DMS53 treated with DMSO at 0.1 percent for 48 hours (cell line): ENCODE measurements around the gene FKBP7.
"Not testable (repeated sequence)": the region's sequence is repeated elsewhere in the genome, so short reads cannot be mapped to it uniquely, and the experiment has no call there.

Experiments used
- DNase-seq: peaks from one replicate; lab custom pipeline; 2025; ENCODE audit not compliant: unreplicated experiment; lab: John Stamatoyannopoulos, UW

FKBP7 gene, protein sequence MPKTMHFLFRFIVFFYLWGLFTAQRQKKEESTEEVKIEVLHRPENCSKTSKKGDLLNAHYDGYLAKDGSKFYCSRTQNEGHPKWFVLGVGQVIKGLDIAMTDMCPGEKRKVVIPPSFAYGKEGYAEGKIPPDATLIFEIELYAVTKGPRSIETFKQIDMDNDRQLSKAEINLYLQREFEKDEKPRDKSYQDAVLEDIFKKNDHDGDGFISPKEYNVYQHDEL

GRCh38 chr2:178478439-178479274 is at the start of gene FKBP7:
Gene FKBP7 (minus strand): TSS chr2:178478600. CDS start chr2:178478499, 101 bp downstream.
- DNase-seq, result peak; percentile 91

- DNase-seq, result no peak
Measured at GRCh38 chr2:178527592-178527991, 49.2 kb upstream of the FKBP7 start.

DNA sequence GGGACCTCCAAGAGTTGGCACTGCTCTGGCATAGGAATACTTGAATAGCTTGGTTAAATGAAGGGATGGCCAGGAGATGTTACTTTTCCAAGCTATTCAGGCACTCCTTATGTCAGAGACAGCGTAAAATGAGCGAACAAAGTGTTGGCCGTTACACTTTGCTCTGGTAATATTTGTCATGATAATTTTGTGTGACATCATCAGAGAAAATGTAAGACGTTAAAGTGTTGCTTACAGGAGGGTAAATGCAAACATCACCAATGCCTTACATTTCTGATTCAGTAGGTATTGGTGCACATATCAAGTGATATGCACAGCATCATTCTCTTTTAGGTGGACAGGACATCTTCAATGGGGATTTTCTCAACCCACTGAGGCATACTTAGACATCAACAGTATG is 47.9 kb upstream of the FKBP7 start:
- DNase-seq, result no peak

- DNase-seq, result not testable (repeated sequence)
Measured at GRCh38 chr2:178525460-178525859, 47.1 kb upstream of the FKBP7 start.

DNA sequence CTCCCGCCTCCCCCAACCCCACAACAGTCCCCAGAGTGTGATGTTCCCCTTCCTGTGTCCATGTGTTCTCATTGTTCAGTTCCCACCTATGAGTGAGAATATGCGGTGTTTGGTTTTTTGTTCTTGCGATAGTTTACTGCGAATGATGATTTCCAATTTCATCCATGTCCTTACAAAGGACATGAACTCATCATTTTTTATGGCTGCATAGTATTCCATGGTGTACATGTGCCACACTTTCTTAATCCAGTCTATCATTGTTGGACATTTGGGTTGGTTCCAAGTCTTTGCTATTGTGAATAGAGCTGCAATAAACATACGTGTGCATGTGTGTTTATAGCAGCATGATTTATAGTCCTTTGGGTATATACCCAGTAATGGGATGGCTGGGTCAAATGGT is 46.6 kb upstream of the FKBP7 start:
- not testable (repeated sequence) for DNase-seq

DNA sequence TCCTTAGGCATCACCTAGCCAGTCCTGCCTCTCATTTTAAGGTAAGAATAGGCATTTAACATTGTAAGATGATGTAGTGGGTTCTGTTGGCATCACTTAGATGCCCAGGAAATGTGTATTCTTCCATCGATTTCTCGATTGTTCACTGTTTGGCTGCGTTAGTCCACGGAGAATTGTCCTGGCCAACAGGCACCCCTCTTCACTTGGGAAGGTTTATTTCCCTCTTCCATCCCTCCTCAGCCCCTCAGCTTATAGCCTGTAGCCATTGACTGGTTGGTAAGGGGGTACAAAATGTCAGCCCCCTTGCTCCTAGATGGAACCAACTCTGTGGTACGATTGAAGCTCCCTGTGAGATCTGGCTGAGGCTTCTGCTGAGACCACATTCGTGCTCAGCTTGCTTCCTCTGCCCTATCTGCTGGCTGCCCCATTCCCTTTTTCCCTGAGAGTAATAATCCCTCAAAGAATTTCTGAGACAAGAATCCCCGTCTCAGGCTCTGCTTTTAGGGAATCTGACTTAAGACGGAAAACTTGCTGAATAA is 45.3 kb upstream of the FKBP7 start:
- DNase-seq, result no peak

- DNase-seq, result peak; percentile 92
Measured at GRCh38 chr2:178522950-178523595, 44.7 kb upstream of the FKBP7 start.

GRCh38 chr2:178521304-178522150 is 43.1 kb upstream of the FKBP7 start:
- no peak for DNase-seq

- DNase-seq, result no peak
Measured at GRCh38 chr2:178517496-178517895, 39.1 kb upstream of the FKBP7 start.

GRCh38 chr2:178514664-178515063 is 36.3 kb upstream of the FKBP7 start:
- no peak for DNase-seq

- no peak for DNase-seq
Measured at GRCh38 chr2:178513876-178514275, 35.5 kb upstream of the FKBP7 start.

DNA sequence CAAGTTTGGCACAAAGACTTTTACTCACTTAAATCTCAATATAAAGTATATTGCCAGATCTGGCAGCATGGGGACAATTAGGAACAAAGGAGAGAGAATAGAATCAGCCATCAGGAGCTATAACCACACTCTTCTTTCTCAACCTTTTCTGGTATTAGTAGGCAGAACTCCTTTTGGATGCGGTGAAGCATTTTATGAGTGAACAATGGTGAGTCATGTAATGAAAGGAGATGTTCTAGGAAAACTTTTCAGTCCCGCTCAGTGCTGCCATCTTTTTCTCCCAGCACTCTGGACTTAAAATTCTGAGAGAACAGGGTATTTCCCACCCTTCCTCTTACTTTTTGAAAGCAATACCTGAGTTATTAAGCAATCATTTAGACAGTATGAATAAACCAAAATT is 34.1 kb upstream of the FKBP7 start:
- no peak for DNase-seq

DNA sequence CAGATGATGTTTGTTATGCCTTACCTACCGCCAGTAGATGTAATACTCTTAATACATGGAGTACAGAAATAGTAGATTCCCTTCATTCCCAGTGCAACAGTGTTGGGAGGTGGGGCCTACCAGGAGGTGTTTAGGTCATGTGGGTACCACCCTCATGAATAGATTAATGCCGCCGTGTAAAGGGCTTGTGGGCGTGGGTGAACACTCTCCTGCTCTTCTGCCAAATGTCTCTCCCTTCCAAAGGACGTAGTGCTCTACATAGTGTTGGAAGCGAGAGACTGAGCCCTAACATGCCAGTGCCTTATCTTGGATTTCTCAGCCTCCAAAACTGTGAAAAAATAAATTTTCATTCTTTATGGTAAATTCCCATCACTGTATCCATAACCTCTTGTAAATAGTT is 32.0 kb upstream of the FKBP7 start:
- DNase-seq, result no peak

DNA sequence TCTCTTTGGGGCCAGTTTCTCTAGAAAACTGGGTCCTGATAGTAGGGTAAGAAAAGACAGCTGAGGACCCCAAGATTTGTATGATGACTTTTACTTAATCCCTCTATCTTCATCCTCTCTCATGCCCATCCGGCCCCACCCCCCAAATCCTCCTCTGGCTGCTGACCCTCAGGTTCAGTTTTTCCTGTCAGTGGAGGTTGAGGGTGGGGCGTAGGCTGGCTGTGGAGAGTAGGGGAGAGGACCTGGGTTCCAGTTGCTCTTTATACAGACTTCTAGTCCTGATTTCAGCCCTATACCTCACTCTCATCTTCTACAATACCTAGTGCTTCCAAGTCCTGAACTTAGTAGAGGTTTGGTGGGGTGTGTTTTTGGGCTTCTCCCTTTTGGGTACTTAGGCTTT is 30.2 kb upstream of the FKBP7 start:
- no peak for DNase-seq

GRCh38 chr2:178506949-178507348 is 28.5 kb upstream of the FKBP7 start:
- DNase-seq, result no peak

GRCh38 chr2:178506524-178506923 is 28.1 kb upstream of the FKBP7 start:
- DNase-seq, result no peak

DNA sequence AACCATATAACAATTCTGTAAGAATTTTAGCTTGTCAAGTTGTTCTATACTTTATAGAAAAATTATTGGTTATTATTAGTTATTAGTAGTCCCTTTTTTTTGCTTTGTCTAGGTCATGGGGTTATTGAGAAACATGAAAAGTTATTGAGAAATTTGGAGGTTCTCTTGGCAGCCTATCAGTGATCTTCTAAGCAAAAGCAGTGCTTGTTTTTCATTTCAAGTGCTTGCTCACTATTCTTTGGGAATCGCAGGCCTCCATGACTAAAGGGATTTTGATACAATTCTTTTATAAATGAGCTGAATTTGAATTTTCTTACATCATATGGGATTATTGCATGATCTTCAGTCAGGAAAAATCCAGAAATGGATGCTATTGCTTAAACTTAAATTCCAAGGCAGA is 27.7 kb upstream of the FKBP7 start:
- no peak for DNase-seq

- DNase-seq, result no peak
Measured at GRCh38 chr2:178502751-178503150, 24.4 kb upstream of the FKBP7 start.

GRCh38 chr2:178499640-178500039 is 21.2 kb upstream of the FKBP7 start:
- DNase-seq, result no peak

DNA sequence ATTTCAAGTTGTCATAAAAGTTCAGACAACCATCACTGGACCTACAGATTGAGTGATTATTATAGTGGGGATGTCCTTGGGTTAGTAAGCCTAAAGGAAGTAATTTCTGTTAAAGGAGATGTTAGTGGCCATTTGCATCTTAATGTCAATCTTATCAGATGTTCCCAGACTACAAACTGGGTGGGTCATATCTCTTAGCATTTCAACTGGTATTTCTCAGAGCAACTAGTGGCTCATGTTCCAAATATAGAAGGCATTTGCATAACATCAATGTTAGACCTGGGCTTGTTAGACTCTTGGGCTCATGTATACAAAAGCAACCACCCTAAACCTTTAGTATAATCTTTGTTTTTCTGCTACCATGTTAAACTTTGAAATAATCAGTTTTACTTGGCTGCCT is 19.7 kb upstream of the FKBP7 start:
- DNase-seq, result no peak

DNA sequence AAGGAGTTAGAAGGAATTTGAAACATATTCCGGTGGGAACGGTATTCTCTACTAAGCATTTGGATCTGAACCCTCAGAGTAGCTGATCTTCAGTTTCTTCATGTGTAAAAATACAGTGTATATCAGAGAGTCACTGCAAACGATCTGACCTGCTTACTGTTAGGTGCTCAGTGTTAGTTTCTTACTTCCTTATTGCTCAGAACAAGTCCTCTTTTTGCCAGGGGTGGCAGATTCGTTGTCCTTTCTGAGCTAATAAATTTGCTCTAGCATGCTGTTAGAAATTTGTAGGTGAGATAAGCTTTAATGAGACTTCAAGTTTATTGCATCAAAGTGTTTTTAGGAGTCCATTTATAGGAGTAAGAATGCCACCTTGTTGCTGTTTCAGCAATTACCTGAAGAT is 17.6 kb upstream of the FKBP7 start:
- no peak for DNase-seq
